ENCODE data around the gene ZNF300. TPM values are rescaled to one million over a fixed set of nuclear protein-coding genes. Genes with fewer than 3 reads are reported as not detected.

The ZNF300 gene
- total and polyA plus RNA-seq, 2 of the 13 experiments (the other 11 are each of a cell fraction or from before 2014, with no cell fraction given) = 2.7 to 6.8 TPM

DNA sequence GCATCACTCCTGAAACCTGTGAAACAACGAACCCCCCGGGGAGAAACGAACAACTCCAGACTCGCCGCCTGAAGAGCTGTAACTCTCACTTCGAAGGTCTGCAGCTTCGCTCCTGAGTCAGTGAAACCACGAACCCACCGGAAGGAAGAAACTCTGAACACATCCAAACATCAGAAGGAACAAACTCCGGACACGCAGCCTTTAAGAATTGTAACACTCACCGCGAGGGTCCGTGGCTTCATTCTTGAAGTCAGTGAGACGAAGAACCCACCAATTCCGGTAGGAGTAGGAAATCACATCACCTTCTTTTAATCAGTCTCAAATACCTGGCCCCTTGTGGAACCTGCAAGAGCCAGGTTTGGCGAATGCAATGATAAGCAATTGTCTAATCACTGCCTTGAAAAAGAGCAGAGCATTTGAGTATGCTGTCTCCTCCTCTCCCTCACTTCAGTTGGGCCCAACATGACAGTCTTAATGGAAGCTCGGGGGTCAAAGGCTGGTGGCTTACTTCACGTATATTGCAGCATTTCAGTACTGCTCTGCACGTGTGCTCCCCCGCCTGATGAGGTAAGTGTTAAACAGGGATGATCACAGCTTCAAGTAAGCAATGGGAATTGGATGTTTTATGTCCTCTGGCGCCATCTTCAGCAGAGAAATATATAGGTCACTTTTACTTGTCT, 58.0 kb downstream of the ZNF300 start (continued):
- TF ChIP-seq, protein P1, sequence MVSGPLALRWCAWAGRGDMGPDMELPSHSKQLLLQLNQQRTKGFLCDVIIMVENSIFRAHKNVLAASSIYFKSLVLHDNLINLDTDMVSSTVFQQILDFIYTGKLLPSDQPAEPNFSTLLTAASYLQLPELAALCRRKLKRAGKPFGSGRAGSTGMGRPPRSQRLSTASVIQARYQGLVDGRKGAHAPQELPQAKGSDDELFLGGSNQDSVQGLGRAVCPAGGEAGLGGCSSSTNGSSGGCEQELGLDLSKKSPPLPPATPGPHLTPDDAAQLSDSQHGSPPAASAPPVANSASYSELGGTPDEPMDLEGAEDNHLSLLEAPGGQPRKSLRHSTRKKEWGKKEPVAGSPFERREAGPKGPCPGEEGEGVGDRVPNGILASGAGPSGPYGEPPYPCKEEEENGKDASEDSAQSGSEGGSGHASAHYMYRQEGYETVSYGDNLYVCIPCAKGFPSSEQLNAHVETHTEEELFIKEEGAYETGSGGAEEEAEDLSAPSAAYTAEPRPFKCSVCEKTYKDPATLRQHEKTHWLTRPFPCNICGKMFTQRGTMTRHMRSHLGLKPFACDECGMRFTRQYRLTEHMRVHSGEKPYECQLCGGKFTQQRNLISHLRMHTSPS (CRISPR knock-in tag; IDR thresholded peaks at IDR 0.05; ENCODE audit: low read depth) = no peak
- TF ChIP-seq ZNF12 (CRISPR knock-in tag; IDR thresholded peaks at IDR 0.05) (0 out of 2 replicates have a peak, but pooled peaks have one; percentile 22), ERF (CRISPR knock-in tag; IDR thresholded peaks at IDR 0.05) (0 out of 2 replicates have a peak, but pooled peaks have one; percentile 49), RFX1 (IDR thresholded peaks at IDR 0.05) (no peak), THAP11 (CRISPR knock-in tag; IDR thresholded peaks at IDR 0.05) (peak; percentile 37; the same call in 1 of the 2 replicates), ZNF709 (CRISPR knock-in tag; IDR thresholded peaks at IDR 0.05) (peak; percentile 54; the same call in 1 of the 2 replicates), TBX3 (IDR thresholded peaks at IDR 0.05; ENCODE audit: borderline replicate concordance) (0 out of 2 replicates have a peak, but pooled peaks have one; percentile 35), ZNF263 (CRISPR knock-in tag; IDR thresholded peaks at IDR 0.05) (peak; percentile 57; the same call in 1 of the 2 replicates), ZNF619 (CRISPR knock-in tag; IDR thresholded peaks at IDR 0.05) (no peak), MIXL1 (CRISPR knock-in tag; IDR thresholded peaks at IDR 0.05) (peak; percentile 47; the same call in 1 of the 2 replicates)
- TF ChIP-seq, protein P2, sequence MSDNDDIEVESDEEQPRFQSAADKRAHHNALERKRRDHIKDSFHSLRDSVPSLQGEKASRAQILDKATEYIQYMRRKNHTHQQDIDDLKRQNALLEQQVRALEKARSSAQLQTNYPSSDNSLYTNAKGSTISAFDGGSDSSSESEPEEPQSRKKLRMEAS (IDR thresholded peaks at IDR 0.05) = peak; percentile 77
- TF ChIP-seq, protein P3, sequence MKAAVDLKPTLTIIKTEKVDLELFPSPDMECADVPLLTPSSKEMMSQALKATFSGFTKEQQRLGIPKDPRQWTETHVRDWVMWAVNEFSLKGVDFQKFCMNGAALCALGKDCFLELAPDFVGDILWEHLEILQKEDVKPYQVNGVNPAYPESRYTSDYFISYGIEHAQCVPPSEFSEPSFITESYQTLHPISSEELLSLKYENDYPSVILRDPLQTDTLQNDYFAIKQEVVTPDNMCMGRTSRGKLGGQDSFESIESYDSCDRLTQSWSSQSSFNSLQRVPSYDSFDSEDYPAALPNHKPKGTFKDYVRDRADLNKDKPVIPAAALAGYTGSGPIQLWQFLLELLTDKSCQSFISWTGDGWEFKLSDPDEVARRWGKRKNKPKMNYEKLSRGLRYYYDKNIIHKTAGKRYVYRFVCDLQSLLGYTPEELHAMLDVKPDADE (CRISPR knock-in tag; IDR thresholded peaks at IDR 0.05) = no peak
- TF ChIP-seq, protein P4, sequence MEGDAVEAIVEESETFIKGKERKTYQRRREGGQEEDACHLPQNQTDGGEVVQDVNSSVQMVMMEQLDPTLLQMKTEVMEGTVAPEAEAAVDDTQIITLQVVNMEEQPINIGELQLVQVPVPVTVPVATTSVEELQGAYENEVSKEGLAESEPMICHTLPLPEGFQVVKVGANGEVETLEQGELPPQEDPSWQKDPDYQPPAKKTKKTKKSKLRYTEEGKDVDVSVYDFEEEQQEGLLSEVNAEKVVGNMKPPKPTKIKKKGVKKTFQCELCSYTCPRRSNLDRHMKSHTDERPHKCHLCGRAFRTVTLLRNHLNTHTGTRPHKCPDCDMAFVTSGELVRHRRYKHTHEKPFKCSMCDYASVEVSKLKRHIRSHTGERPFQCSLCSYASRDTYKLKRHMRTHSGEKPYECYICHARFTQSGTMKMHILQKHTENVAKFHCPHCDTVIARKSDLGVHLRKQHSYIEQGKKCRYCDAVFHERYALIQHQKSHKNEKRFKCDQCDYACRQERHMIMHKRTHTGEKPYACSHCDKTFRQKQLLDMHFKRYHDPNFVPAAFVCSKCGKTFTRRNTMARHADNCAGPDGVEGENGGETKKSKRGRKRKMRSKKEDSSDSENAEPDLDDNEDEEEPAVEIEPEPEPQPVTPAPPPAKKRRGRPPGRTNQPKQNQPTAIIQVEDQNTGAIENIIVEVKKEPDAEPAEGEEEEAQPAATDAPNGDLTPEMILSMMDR (CRISPR knock-in tag; IDR thresholded peaks at IDR 0.05) = peak; percentile 90
- TF ChIP-seq, protein P5, sequence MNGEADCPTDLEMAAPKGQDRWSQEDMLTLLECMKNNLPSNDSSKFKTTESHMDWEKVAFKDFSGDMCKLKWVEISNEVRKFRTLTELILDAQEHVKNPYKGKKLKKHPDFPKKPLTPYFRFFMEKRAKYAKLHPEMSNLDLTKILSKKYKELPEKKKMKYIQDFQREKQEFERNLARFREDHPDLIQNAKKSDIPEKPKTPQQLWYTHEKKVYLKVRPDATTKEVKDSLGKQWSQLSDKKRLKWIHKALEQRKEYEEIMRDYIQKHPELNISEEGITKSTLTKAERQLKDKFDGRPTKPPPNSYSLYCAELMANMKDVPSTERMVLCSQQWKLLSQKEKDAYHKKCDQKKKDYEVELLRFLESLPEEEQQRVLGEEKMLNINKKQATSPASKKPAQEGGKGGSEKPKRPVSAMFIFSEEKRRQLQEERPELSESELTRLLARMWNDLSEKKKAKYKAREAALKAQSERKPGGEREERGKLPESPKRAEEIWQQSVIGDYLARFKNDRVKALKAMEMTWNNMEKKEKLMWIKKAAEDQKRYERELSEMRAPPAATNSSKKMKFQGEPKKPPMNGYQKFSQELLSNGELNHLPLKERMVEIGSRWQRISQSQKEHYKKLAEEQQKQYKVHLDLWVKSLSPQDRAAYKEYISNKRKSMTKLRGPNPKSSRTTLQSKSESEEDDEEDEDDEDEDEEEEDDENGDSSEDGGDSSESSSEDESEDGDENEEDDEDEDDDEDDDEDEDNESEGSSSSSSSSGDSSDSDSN (CRISPR knock-in tag; IDR thresholded peaks at IDR 0.05) = no peak
- TF ChIP-seq, protein P6, sequence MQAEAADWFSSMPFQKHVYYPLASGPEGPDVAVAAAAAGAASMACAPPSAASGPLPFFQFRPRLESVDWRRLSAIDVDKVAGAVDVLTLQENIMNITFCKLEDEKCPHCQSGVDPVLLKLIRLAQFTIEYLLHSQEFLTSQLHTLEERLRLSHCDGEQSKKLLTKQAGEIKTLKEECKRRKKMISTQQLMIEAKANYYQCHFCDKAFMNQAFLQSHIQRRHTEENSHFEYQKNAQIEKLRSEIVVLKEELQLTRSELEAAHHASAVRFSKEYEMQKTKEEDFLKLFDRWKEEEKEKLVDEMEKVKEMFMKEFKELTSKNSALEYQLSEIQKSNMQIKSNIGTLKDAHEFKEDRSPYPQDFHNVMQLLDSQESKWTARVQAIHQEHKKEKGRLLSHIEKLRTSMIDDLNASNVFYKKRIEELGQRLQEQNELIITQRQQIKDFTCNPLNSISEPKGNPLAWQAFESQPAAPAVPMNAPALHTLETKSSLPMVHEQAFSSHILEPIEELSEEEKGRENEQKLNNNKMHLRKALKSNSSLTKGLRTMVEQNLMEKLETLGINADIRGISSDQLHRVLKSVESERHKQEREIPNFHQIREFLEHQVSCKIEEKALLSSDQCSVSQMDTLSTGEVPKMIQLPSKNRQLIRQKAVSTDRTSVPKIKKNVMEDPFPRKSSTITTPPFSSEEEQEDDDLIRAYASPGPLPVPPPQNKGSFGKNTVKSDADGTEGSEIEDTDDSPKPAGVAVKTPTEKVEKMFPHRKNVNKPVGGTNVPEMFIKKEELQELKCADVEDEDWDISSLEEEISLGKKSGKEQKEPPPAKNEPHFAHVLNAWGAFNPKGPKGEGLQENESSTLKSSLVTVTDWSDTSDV (CRISPR knock-in tag; IDR thresholded peaks at IDR 0.05) = no peak
- TF ChIP-seq, protein P7, sequence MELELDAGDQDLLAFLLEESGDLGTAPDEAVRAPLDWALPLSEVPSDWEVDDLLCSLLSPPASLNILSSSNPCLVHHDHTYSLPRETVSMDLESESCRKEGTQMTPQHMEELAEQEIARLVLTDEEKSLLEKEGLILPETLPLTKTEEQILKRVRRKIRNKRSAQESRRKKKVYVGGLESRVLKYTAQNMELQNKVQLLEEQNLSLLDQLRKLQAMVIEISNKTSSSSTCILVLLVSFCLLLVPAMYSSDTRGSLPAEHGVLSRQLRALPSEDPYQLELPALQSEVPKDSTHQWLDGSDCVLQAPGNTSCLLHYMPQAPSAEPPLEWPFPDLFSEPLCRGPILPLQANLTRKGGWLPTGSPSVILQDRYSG (CRISPR knock-in tag; IDR thresholded peaks at IDR 0.05) = no peak
